ENCODE measurements around the gene NCKAP5. TPM values are rescaled to one million over a fixed set of nuclear protein-coding genes. Genes with fewer than 3 reads are reported as not detected.

Gene NCKAP5
- polyA plus RNA-seq, 3 donors, result not detected

DNA sequence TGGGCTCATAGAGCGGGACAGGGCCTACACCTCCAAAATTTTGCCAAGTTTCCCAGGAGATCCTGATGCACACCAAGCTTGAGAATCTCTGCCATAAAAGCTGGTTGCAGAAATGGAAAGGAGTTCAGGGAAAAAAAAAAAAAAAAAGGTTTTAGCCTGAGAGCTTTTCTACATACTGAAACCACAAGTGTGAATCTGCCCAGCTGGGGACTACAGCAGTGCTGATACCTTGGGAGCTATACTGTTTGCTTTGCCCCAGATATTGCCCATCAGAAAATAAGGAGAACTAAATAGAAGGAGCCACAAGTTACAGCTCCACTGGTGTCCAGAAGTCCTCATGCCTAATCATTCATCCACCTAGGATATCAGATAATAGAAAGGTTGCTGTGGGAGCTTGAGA, 38.4 kb upstream of the NCKAP5 start:
- H3K9me3 Mint-ChIP-seq, result peaks cover 0 to 6% (median 3%) of the 10 kb centered on the region in 7 donors
- Histone ChIP-seq H3K79me2 (ENCODE audit: insufficient read depth, low read length) (no peaks in the 10 kb centered on the region), H2AFZ (ENCODE audit: insufficient read depth, low read depth, low read length, poor library complexity, severe bottlenecking) (no peak overlapping the region), H3K27me3 (ENCODE audit: control insufficient read depth in 2 of 2, insufficient read depth in 2 of 2, low read length in 2 of 2) (no peaks in the 10 kb centered on the region), H3K9me3 (replicated peaks in 1 of 2; ENCODE audit: control insufficient read depth in 1 of 2, insufficient read depth in 1 of 2, low read length in 2 of 2) (no peaks in the 10 kb centered on the region), H3K4me2 (replicated peaks; ENCODE audit: extremely low read depth, low read length, poor library complexity, severe bottlenecking) (no peak overlapping the region), H3K9ac (ENCODE audit: insufficient read depth, low read length, poor library complexity, severe bottlenecking) (no peak overlapping the region), H3K36me3 (replicated peaks in 1 of 2; ENCODE audit: control insufficient read depth in 1 of 2, insufficient read depth in 2 of 2, low read length in 2 of 2) (no peaks in the 10 kb centered on the region), H4K20me1 (ENCODE audit: insufficient read depth, low read length) (no peaks in the 10 kb centered on the region), H3K4me1 (ENCODE audit: control insufficient read depth in 1 of 2, insufficient read depth in 2 of 2, low read length in 2 of 2) (no peaks in the 10 kb centered on the region), H3K4me3 (replicated peaks in 1 of 3; ENCODE audit: low read depth in 2 of 3, low read length in 3 of 3) (no peak overlapping the region), H3K27ac (ENCODE audit: low read depth in 1 of 2, low read length in 2 of 2) (no peak overlapping the region)
- TF ChIP-seq, protein P1, sequence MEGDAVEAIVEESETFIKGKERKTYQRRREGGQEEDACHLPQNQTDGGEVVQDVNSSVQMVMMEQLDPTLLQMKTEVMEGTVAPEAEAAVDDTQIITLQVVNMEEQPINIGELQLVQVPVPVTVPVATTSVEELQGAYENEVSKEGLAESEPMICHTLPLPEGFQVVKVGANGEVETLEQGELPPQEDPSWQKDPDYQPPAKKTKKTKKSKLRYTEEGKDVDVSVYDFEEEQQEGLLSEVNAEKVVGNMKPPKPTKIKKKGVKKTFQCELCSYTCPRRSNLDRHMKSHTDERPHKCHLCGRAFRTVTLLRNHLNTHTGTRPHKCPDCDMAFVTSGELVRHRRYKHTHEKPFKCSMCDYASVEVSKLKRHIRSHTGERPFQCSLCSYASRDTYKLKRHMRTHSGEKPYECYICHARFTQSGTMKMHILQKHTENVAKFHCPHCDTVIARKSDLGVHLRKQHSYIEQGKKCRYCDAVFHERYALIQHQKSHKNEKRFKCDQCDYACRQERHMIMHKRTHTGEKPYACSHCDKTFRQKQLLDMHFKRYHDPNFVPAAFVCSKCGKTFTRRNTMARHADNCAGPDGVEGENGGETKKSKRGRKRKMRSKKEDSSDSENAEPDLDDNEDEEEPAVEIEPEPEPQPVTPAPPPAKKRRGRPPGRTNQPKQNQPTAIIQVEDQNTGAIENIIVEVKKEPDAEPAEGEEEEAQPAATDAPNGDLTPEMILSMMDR (IDR thresholded peaks at IDR 0.05), result no peak
- intact Hi-C loops (cut with micrococcal nuclease), result no loop called here
- H3K4me3 Mint-ChIP-seq, result no peak overlapping the region
- H3K36me3 Mint-ChIP-seq, result no peaks in the 10 kb centered on the region
- no peak for DNase-seq
- no peak overlapping the region for H3K27ac Mint-ChIP-seq
- WGBS (ENCODE audit: insufficient coverage), result 100% methylated on average over 1 of the region's 1 CpG
- H3K4me1 Mint-ChIP-seq, result no peaks in the 10 kb centered on the region
- peaks cover 0 to 3% (median 1%) of the 10 kb centered on the region in 3 donors for H3K27me3 Mint-ChIP-seq (ENCODE audit: low read depth in 3 of 3)

DNA sequence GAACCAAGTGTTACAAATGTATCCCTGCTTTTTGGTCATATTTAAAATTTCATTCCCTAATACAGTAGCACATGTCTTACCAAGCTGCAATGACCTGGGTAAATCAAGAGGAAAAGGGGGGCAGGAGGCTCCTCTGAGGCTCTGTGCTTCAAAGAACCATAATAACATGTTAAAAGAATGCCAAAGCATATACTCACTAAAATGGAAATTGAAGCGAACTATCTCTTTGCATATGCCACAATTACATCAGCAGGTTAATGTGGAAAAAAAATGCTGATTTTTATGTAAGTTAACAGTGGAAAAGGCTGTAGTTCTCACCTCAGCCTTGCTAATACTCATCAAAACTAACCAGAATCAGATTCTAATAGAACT, 37.5 kb upstream of the NCKAP5 start:
- Mint-ChIP-seq H3K27me3 (ENCODE audit: low read depth in 3 of 3) (peaks cover 0 to 3% (median 1%) of the 10 kb centered on the region in 3 donors), H3K4me3 (no peak overlapping the region), H3K36me3 (no peaks in the 10 kb centered on the region), H3K9me3 (peaks cover 0 to 6% (median 3%) of the 10 kb centered on the region in 7 donors), H3K4me1 (no peaks in the 10 kb centered on the region), H3K27ac (no peak overlapping the region)
- Histone ChIP-seq H3K36me3 (replicated peaks in 1 of 2; ENCODE audit: control insufficient read depth in 1 of 2, insufficient read depth in 2 of 2, low read length in 2 of 2) (no peaks in the 10 kb centered on the region), H2AFZ (ENCODE audit: insufficient read depth, low read depth, low read length, poor library complexity, severe bottlenecking) (no peak overlapping the region), H3K27ac (ENCODE audit: low read depth in 1 of 2, low read length in 2 of 2) (no peak overlapping the region), H3K27me3 (ENCODE audit: control insufficient read depth in 2 of 2, insufficient read depth in 2 of 2, low read length in 2 of 2) (no peaks in the 10 kb centered on the region), H3K9me3 (replicated peaks in 1 of 2; ENCODE audit: control insufficient read depth in 1 of 2, insufficient read depth in 1 of 2, low read length in 2 of 2) (no peaks in the 10 kb centered on the region), H3K4me3 (replicated peaks in 1 of 3; ENCODE audit: low read depth in 2 of 3, low read length in 3 of 3) (no peak overlapping the region), H3K79me2 (ENCODE audit: insufficient read depth, low read length) (no peaks in the 10 kb centered on the region), H3K4me2 (replicated peaks; ENCODE audit: extremely low read depth, low read length, poor library complexity, severe bottlenecking) (no peak overlapping the region), H3K9ac (ENCODE audit: insufficient read depth, low read length, poor library complexity, severe bottlenecking) (no peak overlapping the region), H3K4me1 (ENCODE audit: control insufficient read depth in 1 of 2, insufficient read depth in 2 of 2, low read length in 2 of 2) (no peaks in the 10 kb centered on the region), H4K20me1 (ENCODE audit: insufficient read depth, low read length) (no peaks in the 10 kb centered on the region)
- WGBS (ENCODE audit: insufficient coverage), result no CpG with 5 or more reads among the region's 1 CpG
- DNase-seq, result no peak
- TF ChIP-seq, protein P1 (IDR thresholded peaks at IDR 0.05), result no peak
- intact Hi-C loops (cut with micrococcal nuclease), result no loop called here
